ENCODE results near the gene AXIN2. TPM values are rescaled to one million over a fixed set of nuclear protein-coding genes. Genes with fewer than 3 reads are reported as not detected.
A peak's percentile ranks its signal among the peaks of the same experiment; 100 is the strongest.
"Not testable (repeated sequence)": the region's sequence is repeated elsewhere in the genome, so short reads cannot be mapped to it uniquely, and the experiment has no call there.

AXIN2 gene
- total RNA-seq, 1 donor from 2014 or later, result 17.9 TPM

GRCh38 chr17:65529761-65530522, 31.5 kb downstream of the AXIN2 start:
- H3K27ac ChIP-seq, result peak overlapping the region; percentile 73
- H3K9me3 ChIP-seq, result no peaks in the 10 kb centered on the region
- H3K4me3 ChIP-seq, result no peak overlapping the region
- no peaks in the 10 kb centered on the region for H3K27me3 ChIP-seq
- peaks cover 47% of the 10 kb centered on the region for H3K4me1 ChIP-seq
- TF ChIP-seq POLR2A (IDR thresholded peaks at IDR 0.05), result no peak
- no peak for DNase-seq (ENCODE audit: extremely low spot score in 2 of 2)
- peaks cover 0 to 20% of the 10 kb centered on the region in 2 donors for H3K36me3 ChIP-seq
- intact Hi-C loops (cut with DNase I), result no loop called here

GRCh38 chr17:65529040-65529633, 32.3 kb downstream of the AXIN2 start:
- no peak for DNase-seq (ENCODE audit: extremely low spot score in 2 of 2)
- H3K4me1 ChIP-seq, result peaks cover 42% of the 10 kb centered on the region
- no peaks in the 10 kb centered on the region for H3K9me3 ChIP-seq
- H3K4me3 ChIP-seq, result no peak overlapping the region
- peaks cover 0 to 13% of the 10 kb centered on the region in 2 donors for H3K36me3 ChIP-seq
- TF ChIP-seq CTCF (IDR thresholded peaks at IDR 0.05) (no peak), POLR2A (IDR thresholded peaks at IDR 0.05) (no peak), POLR2AphosphoS5 (IDR thresholded peaks at IDR 0.05; ENCODE audit: insufficient read depth in 1 of 2, low read depth in 1 of 2) (no peak)
- intact Hi-C loops (cut with DNase I), result no loop called here
- no peaks in the 10 kb centered on the region for H3K27me3 ChIP-seq
- H3K27ac ChIP-seq, result no peak overlapping the region

- peaks cover 31% of the 10 kb centered on the region for H3K4me1 ChIP-seq
- H3K4me3 ChIP-seq, result no peak overlapping the region
- H3K27me3 ChIP-seq, result no peaks in the 10 kb centered on the region
- DNase-seq (ENCODE audit: extremely low spot score in 2 of 2), result no peak
- peaks cover 0 to 2% of the 10 kb centered on the region in 2 donors for H3K36me3 ChIP-seq
- H3K27ac ChIP-seq, result no peak overlapping the region
- intact Hi-C loops (cut with DNase I), result no loop called here
- no peaks in the 10 kb centered on the region for H3K9me3 ChIP-seq
- TF ChIP-seq POLR2AphosphoS5 (IDR thresholded peaks at IDR 0.05; ENCODE audit: insufficient read depth in 1 of 2, low read depth in 1 of 2) (no peak), POLR2A (IDR thresholded peaks at IDR 0.05) (no peak), CTCF (IDR thresholded peaks at IDR 0.05) (no peak)
These were observed 33.4 kb downstream of the AXIN2 start for GRCh38 chr17:65527857-65528591.

- TF ChIP-seq POLR2AphosphoS5 (IDR thresholded peaks at IDR 0.05; ENCODE audit: insufficient read depth in 1 of 2, low read depth in 1 of 2), result no peak
- TF ChIP-seq POLR2A (IDR thresholded peaks at IDR 0.05), result no peak
- TF ChIP-seq CTCF (IDR thresholded peaks at IDR 0.05), result no peak
These were observed 34.1 kb downstream of the AXIN2 start for GRCh38 chr17:65527381-65527780.

GRCh38 chr17:65526854-65527253, 34.6 kb downstream of the AXIN2 start:
- H3K4me3 ChIP-seq; H3K9me3 ChIP-seq; H3K36me3 ChIP-seq; intact Hi-C loops (cut with DNase I); DNase-seq (ENCODE audit: extremely low spot score in 2 of 2); H3K27ac ChIP-seq; H3K27me3 ChIP-seq: not testable (repeated sequence)
- peaks cover 20% of the 10 kb centered on the region for H3K4me1 ChIP-seq

More at GRCh38 chr17:65527381-65527780, 34.1 kb downstream of the AXIN2 start:
- intact Hi-C loops (cut with DNase I), result no loop called here
- H3K9me3 ChIP-seq, result no peaks in the 10 kb centered on the region
- H3K4me3 ChIP-seq, result no peak overlapping the region
- H3K27me3 ChIP-seq, result no peaks in the 10 kb centered on the region
- H3K27ac ChIP-seq, result no peak overlapping the region
- no peaks in the 10 kb centered on the region for H3K36me3 ChIP-seq
- no peak for DNase-seq (ENCODE audit: extremely low spot score in 2 of 2)
- H3K4me1 ChIP-seq, result peaks cover 25% of the 10 kb centered on the region

All from vagina (tissue), 2 donors.